Skeletal muscle satellite cell (primary cell): Measurements from ENCODE around the gene CHST11.

Experiments used
- H3K27me3 ChIP-seq: 2 replicates; pipeline ENCODE4 v1.7.0; 2013; ENCODE audit warnings: low read length; ENCODE audit not compliant: control insufficient read depth, insufficient read depth
- H3K36me3 ChIP-seq: 2 replicates; pipeline ENCODE4 v1.7.0; 2013; ENCODE audit warnings: mild to moderate bottlenecking, control low read depth, low read length; ENCODE audit not compliant: insufficient read depth
- H3K4me1 ChIP-seq: 2 replicates; pipeline ENCODE4 v1.7.0; 2013; ENCODE audit warnings: low read length; ENCODE audit not compliant: control insufficient read depth, insufficient read depth
- H3K4me2 ChIP-seq: 2 replicates; pipeline ENCODE4 v1.7.0; 2013; ENCODE audit warnings: mild to moderate bottlenecking, low read length
- H3K4me3 ChIP-seq: 2 replicates; pipeline ENCODE4 v1.7.0; 2013; ENCODE audit warnings: low read length
- H3K9ac ChIP-seq: 2 replicates; pipeline ENCODE4 v1.7.0; 2013; ENCODE audit warnings: mild to moderate bottlenecking, low read depth, low read length, moderate library complexity
- H3K9me3 ChIP-seq: replicated peaks from 2 replicates; pipeline ENCODE4 v1.7.0; 2013; ENCODE audit warnings: mild to moderate bottlenecking, control low read depth, low read length

Gene CHST11

GRCh38 chr12:104486943-104487819, 30.4 kb downstream of the CHST11 start:
- Histone ChIP-seq H3K4me1 (peaks cover 9% of the 10 kb centered on the region), H3K4me3 (no peak overlapping the region), H3K36me3 (no peaks in the 10 kb centered on the region)

GRCh38 chr12:104488374-104488773, 31.6 kb downstream of the CHST11 start:
- peaks cover 11% of the 10 kb centered on the region for H3K4me1 ChIP-seq
- H3K9me3 ChIP-seq = no peaks in the 10 kb centered on the region
- no peak overlapping the region for H3K9ac ChIP-seq

More at GRCh38 chr12:104486943-104487819, 30.4 kb downstream of the CHST11 start:
- Histone ChIP-seq H3K4me2 (no peak overlapping the region), H3K27me3 (no peaks in the 10 kb centered on the region), H3K9me3 (no peaks in the 10 kb centered on the region), H3K9ac (no peak overlapping the region)

GRCh38 chr12:104490186-104490585, 33.4 kb downstream of the CHST11 start:
- Histone ChIP-seq H3K27me3 (no peaks in the 10 kb centered on the region), H3K36me3 (no peaks in the 10 kb centered on the region), H3K4me3 (no peak overlapping the region), H3K4me2 (no peak overlapping the region), H3K4me1 (peaks cover 27% of the 10 kb centered on the region), H3K9me3 (no peaks in the 10 kb centered on the region), H3K9ac (no peak overlapping the region)

More at GRCh38 chr12:104488374-104488773, 31.6 kb downstream of the CHST11 start:
- Histone ChIP-seq H3K36me3 (no peaks in the 10 kb centered on the region), H3K4me3 (no peak overlapping the region), H3K4me2 (no peak overlapping the region), H3K27me3 (no peaks in the 10 kb centered on the region)

- no peak overlapping the region for H3K4me2 ChIP-seq
- H3K4me3 ChIP-seq = no peak overlapping the region
- H3K4me1 ChIP-seq = peaks cover 33% of the 10 kb centered on the region
- no peaks in the 10 kb centered on the region for H3K9me3 ChIP-seq
- no peak overlapping the region for H3K9ac ChIP-seq
- H3K36me3 ChIP-seq = no peaks in the 10 kb centered on the region
- no peaks in the 10 kb centered on the region for H3K27me3 ChIP-seq
These were observed 34.1 kb downstream of the CHST11 start for GRCh38 chr12:104490850-104491249.

- Histone ChIP-seq H3K9ac (no peak overlapping the region), H3K4me1 (peaks cover 31% of the 10 kb centered on the region), H3K4me3 (no peak overlapping the region), H3K36me3 (no peaks in the 10 kb centered on the region), H3K4me2 (peak overlapping the region; percentile 76), H3K9me3 (no peaks in the 10 kb centered on the region), H3K27me3 (no peaks in the 10 kb centered on the region)
These were observed 36.7 kb downstream of the CHST11 start for GRCh38 chr12:104493496-104493895.

GRCh38 chr12:104494137-104494792, 37.5 kb downstream of the CHST11 start:
- Histone ChIP-seq H3K4me3 (peak overlapping the region; percentile 10), H3K9me3 (no peaks in the 10 kb centered on the region), H3K4me2 (peak overlapping the region; percentile 76), H3K4me1 (peaks cover 31% of the 10 kb centered on the region), H3K9ac (peak overlapping the region; percentile 44), H3K27me3 (no peaks in the 10 kb centered on the region), H3K36me3 (no peaks in the 10 kb centered on the region)

- Histone ChIP-seq H3K9ac (peak overlapping the region; percentile 44), H3K4me3 (peak overlapping the region; percentile 48), H3K4me2 (peak overlapping the region; percentile 76), H3K9me3 (no peaks in the 10 kb centered on the region), H3K4me1 (peaks cover 31% of the 10 kb centered on the region), H3K27me3 (no peaks in the 10 kb centered on the region), H3K36me3 (no peaks in the 10 kb centered on the region)
These were observed 38.0 kb downstream of the CHST11 start for GRCh38 chr12:104494793-104495158.

GRCh38 chr12:104495786-104496185, 39.0 kb downstream of the CHST11 start:
- Histone ChIP-seq H3K4me1 (peaks cover 31% of the 10 kb centered on the region), H3K9ac (no peak overlapping the region), H3K4me3 (no peak overlapping the region), H3K4me2 (peak overlapping the region; percentile 76), H3K9me3 (no peaks in the 10 kb centered on the region), H3K36me3 (no peaks in the 10 kb centered on the region), H3K27me3 (no peaks in the 10 kb centered on the region)

GRCh38 chr12:104496336-104496735, 39.6 kb downstream of the CHST11 start:
- Histone ChIP-seq H3K9ac (no peak overlapping the region), H3K4me1 (peaks cover 31% of the 10 kb centered on the region), H3K36me3 (no peaks in the 10 kb centered on the region), H3K27me3 (no peaks in the 10 kb centered on the region), H3K4me2 (no peak overlapping the region), H3K9me3 (no peaks in the 10 kb centered on the region), H3K4me3 (no peak overlapping the region)

GRCh38 chr12:104498211-104498801, 41.6 kb downstream of the CHST11 start:
- H3K9me3 ChIP-seq = no peaks in the 10 kb centered on the region
- H3K4me1 ChIP-seq = peaks cover 29% of the 10 kb centered on the region
- H3K27me3 ChIP-seq = no peaks in the 10 kb centered on the region
- no peak overlapping the region for H3K4me2 ChIP-seq
- no peaks in the 10 kb centered on the region for H3K36me3 ChIP-seq
- no peak overlapping the region for H3K4me3 ChIP-seq
- H3K9ac ChIP-seq = no peak overlapping the region

GRCh38 chr12:104499668-104500332, 43.1 kb downstream of the CHST11 start:
- Histone ChIP-seq H3K36me3 (no peaks in the 10 kb centered on the region), H3K27me3 (no peaks in the 10 kb centered on the region), H3K4me1 (peaks cover 17% of the 10 kb centered on the region), H3K9me3 (no peaks in the 10 kb centered on the region), H3K4me3 (no peak overlapping the region), H3K4me2 (no peak overlapping the region), H3K9ac (no peak overlapping the region)
